ENCODE data around the gene XCR1.
"Not testable (repeated sequence)": the region's sequence is repeated elsewhere in the genome, so short reads cannot be mapped to it uniquely, and the experiment has no call there.

Gene XCR1

GRCh38 chr3:46027021-46027705, at the start of gene XCR1:
Gene XCR1, minus strand, starts transcription at chr3:46027483. Its CDS starts 5,536 bp downstream, at chr3:46021947.
- no peak for DNase-seq

DNA sequence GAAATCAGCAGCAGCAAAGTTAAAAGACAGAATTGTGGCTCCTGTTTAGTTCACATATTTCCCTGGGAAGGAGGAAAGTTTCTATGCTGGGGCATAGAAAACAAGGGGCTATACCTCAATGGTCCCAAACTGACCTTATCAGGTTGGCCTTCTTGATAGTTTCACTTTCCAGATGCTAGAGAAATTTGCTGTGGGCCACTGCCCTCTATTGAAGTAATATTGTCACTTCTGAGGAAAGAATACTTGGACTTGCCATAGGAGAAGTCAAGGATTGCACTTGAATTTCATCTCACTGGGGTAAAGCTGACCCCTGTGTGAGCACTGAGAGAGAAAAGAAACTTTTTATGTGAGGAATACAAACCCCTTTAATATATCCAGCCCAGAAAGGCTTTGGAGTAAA, 49.3 kb upstream of the XCR1 start:
- no peak for DNase-seq

DNA sequence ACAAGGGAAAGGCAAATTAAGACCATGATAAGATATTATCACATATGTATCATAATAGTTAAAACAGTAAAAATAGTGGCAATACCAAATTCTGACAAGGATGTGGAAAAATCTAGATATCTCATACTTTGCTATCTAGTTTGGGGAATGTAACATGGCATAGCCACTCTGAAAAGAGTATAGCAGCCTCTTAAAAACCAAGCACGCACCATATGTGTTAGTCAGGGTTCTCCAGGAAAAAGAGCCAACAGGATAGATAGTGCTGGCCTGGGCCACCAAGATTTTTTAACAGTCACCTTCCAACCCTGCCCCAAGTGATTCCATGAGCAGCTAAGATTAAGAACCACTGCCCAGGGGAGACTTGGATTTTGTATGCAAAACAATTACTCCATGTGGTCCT, 48.5 kb upstream of the XCR1 start:
- no peak for DNase-seq

DNA sequence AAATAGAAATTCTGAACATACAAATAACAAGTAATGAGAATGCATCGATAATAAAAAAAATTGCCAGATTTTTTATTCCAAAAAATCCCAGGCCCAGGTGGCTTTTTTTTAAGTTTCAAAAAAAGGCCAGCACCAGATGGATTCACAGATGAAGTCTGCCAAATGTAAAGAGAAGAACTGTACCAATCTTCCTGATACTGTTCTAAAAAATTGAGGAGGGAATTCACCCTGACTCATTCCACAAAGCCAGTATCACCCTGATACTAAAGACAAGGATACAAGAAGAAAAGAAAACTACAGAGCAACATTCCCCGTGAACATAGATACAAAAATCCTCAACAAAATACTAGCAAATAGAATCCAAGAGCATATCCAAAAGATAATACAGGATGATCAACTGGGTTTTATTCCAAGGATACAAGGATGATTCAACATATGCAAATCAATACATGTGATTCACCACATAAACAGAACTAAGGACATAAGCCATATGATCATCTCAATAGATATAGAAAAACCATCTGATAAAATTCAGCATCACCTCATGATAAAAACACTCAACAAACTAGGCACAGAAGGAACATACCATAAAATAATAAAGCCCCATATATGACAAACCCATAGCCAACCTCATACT, 44.1 kb upstream of the XCR1 start:
- no peak for DNase-seq

DNA sequence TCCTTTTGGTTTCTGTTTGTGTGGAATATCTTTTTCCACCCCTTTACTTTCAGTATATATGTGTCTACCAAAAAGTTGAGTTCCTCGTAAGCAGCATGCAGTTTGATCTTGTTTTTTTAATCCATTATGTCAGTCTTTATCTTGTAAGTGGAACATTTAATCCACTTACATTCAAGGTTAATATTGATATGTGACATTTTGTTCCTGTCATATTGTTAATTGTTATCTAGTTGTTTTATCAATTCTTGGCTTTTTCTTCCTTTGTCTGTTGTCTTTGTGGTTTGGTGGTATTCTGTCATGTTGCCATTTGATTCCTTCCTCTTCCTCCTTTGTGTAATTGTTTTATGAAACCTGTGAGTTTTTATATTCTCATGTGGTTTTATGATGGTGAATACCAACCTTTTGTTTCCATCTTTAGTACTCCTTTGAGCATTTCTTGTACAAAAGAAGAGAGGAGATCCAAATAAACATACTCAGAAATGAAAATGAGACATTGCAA, 43.4 kb upstream of the XCR1 start:
- DNase-seq: no peak

GRCh38 chr3:46068501-46068900, 41.2 kb upstream of the XCR1 start:
- DNase-seq: no peak

- DNase-seq: no peak
These were observed 40.1 kb upstream of the XCR1 start for GRCh38 chr3:46067401-46067800.

- DNase-seq: no peak
These were observed 38.5 kb upstream of the XCR1 start for GRCh38 chr3:46065750-46066256.

DNA sequence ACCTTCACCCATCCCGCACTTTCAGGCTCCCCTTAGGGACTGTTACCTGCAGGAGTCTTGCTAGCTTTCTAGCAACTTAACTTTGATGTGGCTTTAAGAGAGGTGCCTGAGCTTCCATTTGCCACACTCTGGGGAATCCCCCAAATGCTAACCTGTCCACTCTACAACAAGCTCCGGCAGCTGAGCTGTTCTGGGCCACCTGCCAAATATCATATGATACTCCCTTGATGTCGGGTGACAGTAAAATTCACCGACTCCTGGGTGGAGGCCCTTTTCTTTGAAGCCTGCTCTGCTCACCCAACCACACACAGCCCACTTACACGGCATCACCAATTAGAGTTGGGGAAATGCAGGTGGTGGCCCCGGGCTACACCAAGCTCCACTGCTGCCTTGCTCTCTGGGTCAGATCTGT, 38.0 kb upstream of the XCR1 start:
- DNase-seq: no peak

GRCh38 chr3:46062679-46063078, 35.4 kb upstream of the XCR1 start:
- DNase-seq: no peak

- no peak for DNase-seq
These were observed 34.6 kb upstream of the XCR1 start for GRCh38 chr3:46061887-46062286.

DNA sequence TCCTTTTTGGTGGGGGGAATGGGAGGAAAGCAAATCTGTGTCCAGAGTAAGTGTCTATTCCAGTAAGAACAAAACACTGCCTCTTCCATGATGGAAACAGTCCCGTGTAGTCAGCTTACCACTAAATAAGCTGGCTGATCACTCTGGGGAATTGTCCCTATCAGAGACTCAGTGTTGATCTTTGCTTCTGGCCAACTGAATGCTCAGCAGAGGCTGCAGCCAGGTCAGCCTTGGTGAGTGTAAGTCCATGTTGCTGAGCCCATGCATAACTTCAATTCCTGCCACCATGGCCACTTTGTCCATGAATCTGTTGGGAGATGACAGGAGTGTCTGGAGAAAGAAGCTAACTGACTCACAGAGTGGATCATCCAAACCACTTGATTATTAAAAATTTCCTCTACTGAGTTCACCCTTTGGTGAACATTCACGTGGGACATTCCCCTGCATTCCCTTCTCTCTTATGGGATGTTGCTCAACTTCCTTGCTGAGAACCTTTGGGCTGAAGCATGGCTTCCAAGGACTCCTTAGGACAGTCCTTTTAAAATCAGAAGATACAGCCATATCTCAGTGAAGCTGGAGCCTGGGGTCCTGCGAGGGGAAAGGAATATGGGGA, 33.9 kb upstream of the XCR1 start:
- DNase-seq: no peak

DNA sequence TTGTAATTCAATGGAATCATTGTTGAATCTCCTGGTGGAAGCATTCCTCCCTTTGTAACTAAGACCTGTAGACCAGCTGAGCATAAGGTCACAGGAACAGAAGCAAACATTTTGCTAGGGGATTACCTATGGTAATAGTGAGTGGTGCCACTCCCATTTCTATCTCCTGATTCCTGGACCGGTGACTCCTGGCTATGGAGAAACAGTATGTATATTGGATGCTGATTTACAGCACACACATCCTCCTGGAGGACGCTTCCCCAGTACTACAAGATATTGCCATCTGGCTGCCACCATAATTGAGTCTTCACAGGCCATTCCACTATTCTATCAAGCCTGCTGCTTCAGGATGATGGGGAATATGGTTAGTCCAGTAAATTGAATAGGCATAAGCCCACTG, 33.3 kb upstream of the XCR1 start:
- no peak for DNase-seq

GRCh38 chr3:46059432-46059831, 32.1 kb upstream of the XCR1 start:
- no peak for DNase-seq

GRCh38 chr3:46058981-46059380, 31.7 kb upstream of the XCR1 start:
- DNase-seq: no peak

DNA sequence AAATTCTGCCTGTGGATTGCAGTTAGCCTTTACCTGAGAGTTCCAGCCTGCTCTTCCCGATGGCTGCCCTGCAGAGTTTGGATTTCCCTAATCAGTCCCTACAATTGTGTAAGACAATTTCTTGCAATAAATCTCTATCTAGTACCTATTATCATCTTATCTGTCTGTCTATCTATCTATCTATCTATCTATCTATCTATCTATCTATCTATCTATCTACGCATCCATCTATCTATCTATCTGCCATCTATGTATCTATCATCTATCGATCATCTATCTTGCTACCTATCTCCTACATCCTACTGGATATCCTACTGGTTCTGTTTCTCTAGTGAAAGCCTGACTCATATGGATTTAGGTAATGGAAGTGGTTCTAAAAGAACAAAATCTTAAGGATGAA, 30.4 kb upstream of the XCR1 start:
- DNase-seq: no peak

GRCh38 chr3:46056686-46057085, 29.4 kb upstream of the XCR1 start:
- no peak for DNase-seq

DNA sequence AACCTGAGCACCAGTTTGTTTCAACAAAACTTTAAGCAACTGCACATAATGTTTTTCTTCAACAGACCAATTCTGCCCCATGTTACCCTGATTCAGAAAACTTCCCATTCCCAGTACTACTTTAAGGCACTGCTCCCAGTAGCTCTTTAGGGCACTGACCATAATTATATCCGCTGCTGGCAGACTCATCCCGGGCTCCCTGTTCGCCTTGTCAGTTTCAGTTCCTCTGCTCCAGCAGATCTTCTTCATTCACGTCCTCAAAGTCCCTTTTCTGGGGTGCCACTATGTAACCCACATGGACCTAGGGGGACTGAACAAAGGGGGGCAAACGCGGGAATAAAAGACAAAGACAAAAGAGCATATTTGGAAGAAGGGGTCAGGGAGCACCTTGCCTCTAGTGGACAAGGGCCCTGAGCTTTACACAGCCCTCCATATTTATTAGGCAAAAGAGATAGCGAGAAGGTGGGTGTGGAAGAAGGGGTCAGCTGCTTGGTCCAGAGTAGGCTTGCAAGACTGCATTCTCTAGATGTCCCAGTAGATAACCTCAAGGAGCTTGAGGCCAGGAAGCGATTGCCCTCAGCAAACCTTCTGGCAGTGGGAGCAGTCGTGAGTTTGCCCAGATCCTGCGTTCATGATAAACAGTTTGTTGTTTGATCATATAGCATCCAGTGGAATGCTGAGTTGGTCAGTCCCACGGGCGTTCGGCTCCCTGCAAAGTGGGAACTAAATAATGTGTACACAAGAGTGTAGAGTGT, 26.7 kb upstream of the XCR1 start:
- not testable (repeated sequence) for DNase-seq

- DNase-seq: not testable (repeated sequence)
These were observed 26.0 kb upstream of the XCR1 start for GRCh38 chr3:46053265-46053664.

- DNase-seq: no peak
These were observed 25.2 kb upstream of the XCR1 start for GRCh38 chr3:46052531-46052930.

DNA sequence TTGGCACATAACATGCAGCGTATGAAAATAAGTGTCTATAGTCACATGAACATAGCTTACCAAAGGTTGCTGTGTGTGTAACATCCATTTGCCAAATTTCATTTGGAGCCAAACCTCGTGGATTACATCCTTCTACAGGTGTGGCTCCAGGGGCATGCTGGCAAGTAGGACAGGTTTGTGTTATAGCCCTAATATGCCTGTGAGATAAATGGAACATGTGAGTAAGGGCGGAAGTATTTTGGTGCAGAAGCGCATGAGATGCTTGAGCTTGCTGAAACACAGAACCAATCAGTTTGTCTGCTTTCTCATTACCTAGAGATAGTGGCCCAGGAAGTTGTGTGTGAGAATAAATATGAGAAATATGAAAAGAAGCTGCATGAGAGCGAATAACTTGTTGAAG, 21.8 kb upstream of the XCR1 start:
- no peak for DNase-seq

- not testable (repeated sequence) for DNase-seq
These were observed 18.9 kb upstream of the XCR1 start for GRCh38 chr3:46046231-46046630.

DNA sequence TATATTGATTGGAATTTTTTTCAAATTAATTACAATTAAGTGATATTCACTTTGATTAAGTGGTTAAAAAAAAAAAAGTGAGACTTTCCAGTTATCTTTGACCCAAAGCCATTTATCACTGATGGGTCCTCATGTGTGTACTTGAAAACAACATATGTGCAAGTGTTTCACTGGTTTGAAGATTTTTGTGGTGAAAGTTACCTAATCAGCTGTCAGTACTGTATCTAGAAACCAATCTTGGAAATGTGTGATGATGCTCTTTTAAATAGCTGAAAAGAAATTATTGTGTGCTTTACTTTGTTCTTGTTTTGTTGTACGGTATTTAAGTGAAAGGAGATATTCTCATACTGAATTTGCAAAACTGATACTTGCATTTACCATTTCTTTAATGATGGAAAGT, 11.6 kb upstream of the XCR1 start:
- no peak for DNase-seq

Measured in SW 1271 (cell line).